Loucy (cell line): ENCODE data around the gene IGF2BP2.
"Not testable (repeated sequence)": the region's sequence is repeated elsewhere in the genome, so short reads cannot be mapped to it uniquely, and the experiment has no call there.

Source experiments
- H2AFZ ChIP-seq: fragments of 200-600 bp; sonication (generic); 2 replicates; pipeline ENCODE4 v1.6.0; 2016; ENCODE audit warnings: antibody characterized with exemption, mild to moderate bottlenecking, low read length, moderate library complexity
- H3F3A ChIP-seq: fragments of 200-600 bp; 2 replicates; pipeline ENCODE4 v1.6.0; 2016; ENCODE audit warnings: antibody characterized with exemption, low read depth, mild to moderate bottlenecking
- H3K27me3 ChIP-seq: fragments of 200-600 bp; sonication (generic); 2 replicates; pipeline ENCODE4 v1.6.1; 2014; ENCODE audit warnings: low read length, mild to moderate bottlenecking; ENCODE audit not compliant: insufficient read depth, poor library complexity, severe bottlenecking
- H3K36me3 ChIP-seq: fragments of 200-600 bp; sonication (generic); 2 replicates; pipeline ENCODE4 v1.6.1; 2016; ENCODE audit warnings: low read length; ENCODE audit not compliant: insufficient read depth
- H3K4me1 ChIP-seq: fragments of 200-600 bp; sonication (generic); 2 replicates; pipeline ENCODE4 v1.5.1; 2014; ENCODE audit warnings: low read length, mild to moderate bottlenecking; ENCODE audit not compliant: insufficient read depth, poor library complexity, severe bottlenecking
- H3K4me2 ChIP-seq: fragments of 200-600 bp; sonication (generic); 2 replicates; pipeline ENCODE4 v1.6.0; 2014; ENCODE audit warnings: antibody characterized with exemption, low read length, low read depth, mild to moderate bottlenecking; ENCODE audit not compliant: poor library complexity, severe bottlenecking
- H3K4me3 ChIP-seq: fragments of 200-600 bp; sonication (generic); 2 replicates; pipeline ENCODE4 v1.5.1; 2014; ENCODE audit warnings: low read length, mild to moderate bottlenecking, mixed read lengths; ENCODE audit not compliant: poor library complexity, severe bottlenecking
- H3K79me2 ChIP-seq: fragments of 200-600 bp; sonication (generic); 2 replicates; pipeline ENCODE4 v1.6.1; 2014; ENCODE audit warnings: low read length; ENCODE audit not compliant: insufficient read depth
- H3K9ac ChIP-seq: fragments of 200-600 bp; sonication (generic); 2 replicates; pipeline ENCODE4 v1.6.0; 2014; ENCODE audit warnings: mild to moderate bottlenecking, low read depth, low read length, moderate library complexity; ENCODE audit not compliant: poor library complexity, severe bottlenecking
- H3K9me2 ChIP-seq: fragments of 200-600 bp; sonication (generic); replicated peaks from 2 replicates; pipeline ENCODE4 v1.6.1; 2016; ENCODE audit warnings: low read depth, low read length, mixed read lengths
- H3K9me3 ChIP-seq: fragments of 200-600 bp; sonication (generic); 2 replicates; pipeline ENCODE4 v1.6.1; 2014; ENCODE audit warnings: mild to moderate bottlenecking, antibody characterized with exemption, low read length, low read depth; ENCODE audit not compliant: insufficient read depth
- H4K20me1 ChIP-seq: fragments of 200-600 bp; sonication (generic); 2 replicates; pipeline ENCODE4 v1.6.0; 2014; ENCODE audit warnings: antibody characterized with exemption, low read length, mild to moderate bottlenecking; ENCODE audit not compliant: insufficient read depth, poor library complexity, severe bottlenecking
- EZH2phosphoT487 ChIP-seq: fragments of 200-600 bp; IDR thresholded peaks from 2 replicates; pipeline ENCODE4 v1.6.1; 2018; ENCODE audit warnings: antibody characterized with exemption, mild to moderate bottlenecking, moderate library complexity, borderline replicate concordance
- TF ChIP-seq, protein P1 (sequence below): fragments of 200-600 bp; sonication (generic); conservative IDR thresholded peaks from 2 replicates; pipeline ENCODE4 v1.5.1; 2014; ENCODE audit warnings: mild to moderate bottlenecking, antibody characterized with exemption, low read length

Gene IGF2BP2

GRCh38 chr3:185813691-185814215 is 11.1 kb downstream of the IGF2BP2 start:
- Histone ChIP-seq H3K27me3 (peaks cover 26% of the 10 kb centered on the region), H2AFZ (no peak overlapping the region), H3K4me1 (no peaks in the 10 kb centered on the region), H3K79me2 (no peaks in the 10 kb centered on the region), H3F3A (no peaks in the 10 kb centered on the region), H3K9ac (no peak overlapping the region), H3K4me2 (no peak overlapping the region), H4K20me1 (no peaks in the 10 kb centered on the region), H3K9me2 (no peaks in the 10 kb centered on the region), H3K4me3 (no peak overlapping the region), H3K36me3 (no peaks in the 10 kb centered on the region), H3K9me3 (no peaks in the 10 kb centered on the region)
- no peak for TF ChIP-seq EZH2phosphoT487
- TF ChIP-seq, protein P1, sequence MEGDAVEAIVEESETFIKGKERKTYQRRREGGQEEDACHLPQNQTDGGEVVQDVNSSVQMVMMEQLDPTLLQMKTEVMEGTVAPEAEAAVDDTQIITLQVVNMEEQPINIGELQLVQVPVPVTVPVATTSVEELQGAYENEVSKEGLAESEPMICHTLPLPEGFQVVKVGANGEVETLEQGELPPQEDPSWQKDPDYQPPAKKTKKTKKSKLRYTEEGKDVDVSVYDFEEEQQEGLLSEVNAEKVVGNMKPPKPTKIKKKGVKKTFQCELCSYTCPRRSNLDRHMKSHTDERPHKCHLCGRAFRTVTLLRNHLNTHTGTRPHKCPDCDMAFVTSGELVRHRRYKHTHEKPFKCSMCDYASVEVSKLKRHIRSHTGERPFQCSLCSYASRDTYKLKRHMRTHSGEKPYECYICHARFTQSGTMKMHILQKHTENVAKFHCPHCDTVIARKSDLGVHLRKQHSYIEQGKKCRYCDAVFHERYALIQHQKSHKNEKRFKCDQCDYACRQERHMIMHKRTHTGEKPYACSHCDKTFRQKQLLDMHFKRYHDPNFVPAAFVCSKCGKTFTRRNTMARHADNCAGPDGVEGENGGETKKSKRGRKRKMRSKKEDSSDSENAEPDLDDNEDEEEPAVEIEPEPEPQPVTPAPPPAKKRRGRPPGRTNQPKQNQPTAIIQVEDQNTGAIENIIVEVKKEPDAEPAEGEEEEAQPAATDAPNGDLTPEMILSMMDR: no peak

DNA sequence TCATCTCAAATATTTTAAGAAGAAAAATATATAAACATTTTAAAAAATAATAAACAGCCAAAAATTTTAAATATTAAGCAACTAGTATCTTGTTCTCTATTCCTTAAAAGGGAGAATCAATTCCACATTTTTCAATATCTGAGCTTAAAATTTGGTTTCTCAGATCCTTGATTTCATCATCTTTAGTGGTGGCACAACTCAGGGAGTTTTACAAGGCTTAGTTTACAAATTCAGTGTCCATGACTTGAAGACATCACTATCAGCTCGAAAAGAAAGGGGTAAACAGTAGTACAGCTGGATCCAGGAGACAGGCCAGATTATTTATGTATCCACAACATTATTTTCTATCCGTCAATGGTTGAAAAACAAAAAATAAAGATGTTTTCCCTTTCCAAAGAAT is 11.6 kb downstream of the IGF2BP2 start:
- H3K9ac ChIP-seq: no peak overlapping the region
- H2AFZ ChIP-seq: no peak overlapping the region
- H3K9me3 ChIP-seq: no peaks in the 10 kb centered on the region
- H3K36me3 ChIP-seq: no peaks in the 10 kb centered on the region
- TF ChIP-seq, protein P1: no peak
- TF ChIP-seq EZH2phosphoT487: no peak
- no peaks in the 10 kb centered on the region for H3K79me2 ChIP-seq
- no peak overlapping the region for H3K4me2 ChIP-seq
- H3F3A ChIP-seq: no peaks in the 10 kb centered on the region
- H3K4me3 ChIP-seq: no peak overlapping the region
- no peaks in the 10 kb centered on the region for H4K20me1 ChIP-seq
- H3K4me1 ChIP-seq: no peaks in the 10 kb centered on the region
- peaks cover 20% of the 10 kb centered on the region for H3K27me3 ChIP-seq
- no peaks in the 10 kb centered on the region for H3K9me2 ChIP-seq

DNA sequence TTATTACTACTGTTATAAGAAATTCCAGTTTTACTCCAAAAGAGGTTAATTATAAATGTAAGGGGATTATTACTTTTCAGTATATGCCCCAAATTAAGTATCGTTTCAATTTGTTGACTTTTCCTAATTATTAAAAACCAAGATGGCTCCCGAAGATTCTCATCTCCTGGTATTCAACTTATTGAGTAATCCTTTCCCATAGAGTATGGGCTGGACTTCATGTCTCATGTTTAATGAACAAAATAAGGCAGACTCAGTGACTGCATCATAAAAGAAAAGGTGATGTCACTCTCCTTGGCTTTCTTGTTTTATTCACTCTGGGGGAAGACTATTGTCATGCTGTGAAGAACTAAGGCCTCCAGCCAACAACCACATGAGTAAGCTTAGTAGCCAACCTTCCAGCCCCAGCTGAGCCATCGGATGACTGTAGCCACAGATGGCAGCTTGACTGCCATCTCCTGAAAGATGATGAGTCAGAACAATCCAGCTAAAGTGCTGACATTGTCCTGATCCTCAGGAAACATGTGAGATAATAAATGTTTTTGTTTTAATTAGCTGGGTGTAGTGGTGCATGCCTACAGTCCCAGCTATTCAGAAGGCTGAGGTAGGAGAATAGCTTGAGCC is 17.3 kb downstream of the IGF2BP2 start:
- peaks cover 7% of the 10 kb centered on the region for H3K27me3 ChIP-seq
- H3K9me3 ChIP-seq: no peaks in the 10 kb centered on the region
- H3K4me2 ChIP-seq: no peak overlapping the region
- H2AFZ ChIP-seq: no peak overlapping the region
- no peaks in the 10 kb centered on the region for H3K9me2 ChIP-seq
- no peaks in the 10 kb centered on the region for H4K20me1 ChIP-seq
- no peaks in the 10 kb centered on the region for H3K4me1 ChIP-seq
- no peaks in the 10 kb centered on the region for H3K36me3 ChIP-seq
- H3K79me2 ChIP-seq: no peaks in the 10 kb centered on the region
- no peaks in the 10 kb centered on the region for H3F3A ChIP-seq
- TF ChIP-seq, protein P1: no peak
- TF ChIP-seq EZH2phosphoT487: no peak
- no peak overlapping the region for H3K4me3 ChIP-seq
- no peak overlapping the region for H3K9ac ChIP-seq

DNA sequence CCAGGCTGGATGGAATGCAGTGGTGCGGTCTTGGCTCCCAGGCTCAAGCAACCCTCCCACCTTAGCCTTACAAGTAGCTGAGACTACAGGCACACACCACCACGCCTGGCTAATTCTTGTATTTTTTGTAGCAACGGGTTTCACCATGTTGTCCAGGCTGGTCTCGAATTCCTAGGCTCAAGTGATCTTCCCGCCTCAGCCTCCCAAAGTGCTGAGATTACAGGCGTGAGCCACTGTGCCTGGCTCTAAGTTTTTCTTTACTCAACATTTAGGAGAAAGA is 26.1 kb downstream of the IGF2BP2 start:
- not testable (repeated sequence) for H3K4me1 ChIP-seq, H3K27me3 ChIP-seq, H3K36me3 ChIP-seq, H2AFZ ChIP-seq, H3K9ac ChIP-seq, H3K4me3 ChIP-seq, H3F3A ChIP-seq, H3K9me2 ChIP-seq, H3K9me3 ChIP-seq, H3K79me2 ChIP-seq, H4K20me1 ChIP-seq, H3K4me2 ChIP-seq
